Liver (tissue), 9 donors: ENCODE results near the gene CAMSAP1. TPM values are rescaled to one million over a fixed set of nuclear protein-coding genes. Genes with fewer than 3 reads are reported as not detected.

Experiments used
- DNase-seq: peaks from one replicate; pipeline ENCODE4 v3.0.0-alpha.2; 2017; ENCODE audit warnings: low spot score
- H3K27ac ChIP-seq, 2 donors: one replicate each; pipeline ENCODE4 v1.7.0; 2013; ENCODE audit warnings: inconsistent platforms in 2 of 2, low read length in 2 of 2, control low read depth in 1 of 2, low read depth in 1 of 2, mild to moderate bottlenecking in 1 of 2
- H3K27me3 ChIP-seq, 4 donors: one replicate each; pipeline versions ENCODE4 v1.6.1 to v1.7.0; 2013; ENCODE audit warnings: low read length in 3 of 4, inconsistent platforms in 1 of 4, mild to moderate bottlenecking in 1 of 4, moderate library complexity in 1 of 4; ENCODE audit not compliant: control insufficient read depth in 4 of 4, insufficient read depth in 4 of 4
- H3K36me3 ChIP-seq, 4 donors: one replicate each; pipeline versions ENCODE4 v1.6.1 to v1.7.0; 2013; ENCODE audit warnings: low read length in 3 of 4, mild to moderate bottlenecking in 3 of 4, low read depth in 1 of 4, moderate library complexity in 1 of 4; ENCODE audit not compliant: control insufficient read depth in 4 of 4, insufficient read depth in 3 of 4
- H3K4me1 ChIP-seq, 4 donors: one replicate each; pipeline versions ENCODE4 v1.6.1 to v1.7.0; 2013; ENCODE audit warnings: low read length in 3 of 4, mild to moderate bottlenecking in 3 of 4, moderate library complexity in 1 of 4; ENCODE audit not compliant: control insufficient read depth in 4 of 4, insufficient read depth in 4 of 4
- H3K4me3 ChIP-seq, 3 donors: one replicate each; pipeline versions ENCODE4 v1.6.1 to v1.7.0; 2013; ENCODE audit warnings: low read length in 3 of 3, control low read depth in 1 of 3, low read depth in 1 of 3, mild to moderate bottlenecking in 1 of 3
- H3K9ac ChIP-seq, 2 donors: one replicate each; pipeline ENCODE4 v1.7.0; 2013; ENCODE audit warnings: low read length in 2 of 2, mild to moderate bottlenecking in 2 of 2, moderate library complexity in 2 of 2, control low read depth in 1 of 2, low read depth in 1 of 2
- H3K9me3 ChIP-seq, 4 donors: one replicate each; pipeline versions ENCODE4 v1.6.1 to v1.7.0; 2013; ENCODE audit warnings: low read length in 3 of 4; ENCODE audit not compliant: control insufficient read depth in 4 of 4
- ATF3 ChIP-seq: IDR thresholded peaks from 2 replicates; pipeline ENCODE4 v1.6.1; 2016; ENCODE audit warnings: antibody characterized with exemption
- CTCF ChIP-seq: fragments of 150-350 bp; IDR thresholded peaks from 2 replicates; pipeline ENCODE4 v1.5.1; 2017; ENCODE audit warnings: improper control_type of control experiment, low read depth, low read length; ENCODE audit not compliant: missing input control
- EGR1 ChIP-seq, 2 donors: IDR thresholded peaks; 2 replicates each; pipeline ENCODE4 v1.6.1; 2016 to 2018; ENCODE audit warnings: antibody characterized with exemption in 2 of 2, low read depth in 2 of 2
- FOXA1 ChIP-seq: IDR thresholded peaks from 2 replicates; pipeline ENCODE4 v1.6.1; 2016; ENCODE audit warnings: antibody characterized with exemption
- FOXA2 ChIP-seq: IDR thresholded peaks from 2 replicates; pipeline ENCODE4 v1.6.1; 2016; ENCODE audit warnings: antibody characterized with exemption
- GABPA ChIP-seq, 2 donors: IDR thresholded peaks in 1 of 2; conservative IDR thresholded peaks in 1 of 2; 2 replicates each; pipeline ENCODE4 v1.6.1; 2016; ENCODE audit warnings: antibody characterized with exemption in 2 of 2, mild to moderate bottlenecking in 1 of 2, moderate library complexity in 1 of 2
- HNF4A ChIP-seq, 2 donors: conservative IDR thresholded peaks; 2 replicates each; pipeline ENCODE4 v1.6.1; 2016; ENCODE audit warnings: antibody characterized with exemption in 2 of 2, mild to moderate bottlenecking in 2 of 2
- HNF4G ChIP-seq: IDR thresholded peaks from 2 replicates; pipeline ENCODE4 v1.6.1; 2016; ENCODE audit warnings: antibody characterized with exemption
- JUND ChIP-seq, 2 donors: IDR thresholded peaks; 2 replicates each; pipeline ENCODE4 v1.6.1; 2016; ENCODE audit warnings: antibody characterized with exemption in 2 of 2
- MAX ChIP-seq: IDR thresholded peaks from 2 replicates; pipeline ENCODE4 v1.6.1; 2016; ENCODE audit warnings: antibody characterized with exemption
- NR2F2 ChIP-seq: IDR thresholded peaks from 2 replicates; pipeline ENCODE4 v1.6.1; 2016; ENCODE audit warnings: antibody characterized with exemption
- RAD21 ChIP-seq, 2 donors: IDR thresholded peaks; 2 replicates each; pipeline ENCODE4 v1.6.1; 2016; ENCODE audit warnings: antibody characterized with exemption in 2 of 2, mild to moderate bottlenecking in 2 of 2
- REST ChIP-seq: IDR thresholded peaks from 2 replicates; pipeline ENCODE4 v1.6.1; 2016; ENCODE audit warnings: antibody characterized with exemption, mild to moderate bottlenecking
- RXRA ChIP-seq, 2 donors: IDR thresholded peaks; 2 replicates each; pipeline ENCODE4 v1.6.1; 2017 to 2018; ENCODE audit warnings: antibody characterized with exemption in 2 of 2, mild to moderate bottlenecking in 1 of 2
- SP1 ChIP-seq: IDR thresholded peaks from 2 replicates; pipeline ENCODE4 v1.6.1; 2018; ENCODE audit warnings: antibody characterized with exemption, mild to moderate bottlenecking
- TAF1 ChIP-seq: conservative IDR thresholded peaks from 2 replicates; pipeline ENCODE4 v1.6.1; 2016; ENCODE audit warnings: antibody characterized with exemption, mild to moderate bottlenecking
- YY1 ChIP-seq: IDR thresholded peaks from 2 replicates; pipeline ENCODE4 v1.6.1; 2016; ENCODE audit warnings: antibody characterized with exemption, mild to moderate bottlenecking
- ZBTB33 ChIP-seq: IDR thresholded peaks from 2 replicates; pipeline ENCODE4 v1.6.1; 2016; ENCODE audit warnings: antibody characterized with exemption
- WGBS: extraction: QIAGEN DNeasy Blood & Tissue Kit; methylation state at CpG from one replicate; pipeline ENCODE4 v1.1.7; 2013; 5-methylcytosine and 5-hydroxymethylcytosine counted together
- polyA plus RNA-seq, 2 donors: library from polyadenylated mRNA; stranded (reverse) in 1 of 2; unstranded in 1 of 2; fragments of 200-250 nt in 1 of 2; fragments of >200 nt in 1 of 2; fragmentation: Nextera tagmentation in 1 of 2; extraction: Ambion mirVana in 1 of 2; gene quantifications; one replicate each; pipeline versions ENCODE4 v1.2.1 to v1.2.3, GENCODE V29; 2013 to 2015
- total RNA-seq, 2 donors: library from RNA; depleted of rRNA; stranded (reverse); fragments of >200 nt; gene quantifications; one replicate each; pipeline ENCODE4 v1.2.3, GENCODE V29; 2014
- donor health status: healthy.
- donor health status: healthy.
- donor health status: healthy.
- donor health status: healthy.
- donor health status: healthy.

The CAMSAP1 gene
- total and polyA plus RNA-seq, 4 donors: 0.97 to 6.4 (median 5.1) TPM

- no peak overlapping the region for H3K9ac ChIP-seq
- H3K9me3 ChIP-seq: no peaks in the 10 kb centered on the region
- peaks cover 5 to 28% (median 15%) of the 10 kb centered on the region in 4 donors for H3K4me1 ChIP-seq
- no peaks in the 10 kb centered on the region for H3K27me3 ChIP-seq
- WGBS: 95% methylated on average over 8 of the region's 8 CpGs
- H3K4me3 ChIP-seq: no peak overlapping the region
- DNase-seq: no peak
- peaks cover 2 to 15% (median 5%) of the 10 kb centered on the region in 4 donors for H3K36me3 ChIP-seq
- no peak overlapping the region for H3K27ac ChIP-seq
- TF ChIP-seq EGR1 (IDR thresholded peaks at IDR 0.05; ENCODE audit: low read depth in 2 of 2) (no peak), FOXA1 (no peak), HNF4G (no peak), RXRA (IDR thresholded peaks at IDR 0.05) (no peak), GABPA (IDR thresholded peaks at IDR 0.05 in 1 of 2, conservative IDR thresholded peaks at IDR 0.05 in 1 of 2) (no peak), TAF1 (no peak), SP1 (no peak), FOXA2 (no peak), NR2F2 (no peak), REST (no peak), MAX (no peak), CTCF (no peak), JUND (IDR thresholded peaks at IDR 0.05) (no peak), ATF3 (no peak), YY1 (no peak), RAD21 (IDR thresholded peaks at IDR 0.05) (no peak), HNF4A (conservative IDR thresholded peaks at IDR 0.05) (no peak), ZBTB33 (no peak)
These were observed 49.4 kb upstream of the CAMSAP1 start for GRCh38 chr9:135956802-135957174.
